Astrocyte (in vitro differentiated cells and primary cell): ENCODE results near the gene HPF1.

Experiments
- CTCF ChIP-seq: IDR thresholded peaks from 2 replicates; pipeline ENCODE4 v1.5.1; 2011; ENCODE audit warnings: low read depth, mild to moderate bottlenecking, inconsistent platforms, low read length, moderate library complexity; ENCODE audit not compliant: insufficient read depth
- EZH2 ChIP-seq: IDR thresholded peaks from 2 replicates; pipeline ENCODE4 v1.6.1; 2012; ENCODE audit warnings: mild to moderate bottlenecking, low read length, inconsistent platforms; ENCODE audit not compliant: insufficient read depth

GRCh38 chr4:169741569-169741968 is 16.2 kb downstream of the HPF1 start:
- TF ChIP-seq CTCF (no peak), EZH2 (no peak)
